ENCODE results near the gene KIAA0232. TPM values are rescaled to one million over a fixed set of nuclear protein-coding genes. Genes with fewer than 3 reads are reported as not detected.

The KIAA0232 gene
- total and polyA plus RNA-seq, 9 of the 15 experiments (the other 6 are each of a cell fraction or from before 2014, with no cell fraction given) = 3.5 to 17.4 (median 13.0) TPM

DNA sequence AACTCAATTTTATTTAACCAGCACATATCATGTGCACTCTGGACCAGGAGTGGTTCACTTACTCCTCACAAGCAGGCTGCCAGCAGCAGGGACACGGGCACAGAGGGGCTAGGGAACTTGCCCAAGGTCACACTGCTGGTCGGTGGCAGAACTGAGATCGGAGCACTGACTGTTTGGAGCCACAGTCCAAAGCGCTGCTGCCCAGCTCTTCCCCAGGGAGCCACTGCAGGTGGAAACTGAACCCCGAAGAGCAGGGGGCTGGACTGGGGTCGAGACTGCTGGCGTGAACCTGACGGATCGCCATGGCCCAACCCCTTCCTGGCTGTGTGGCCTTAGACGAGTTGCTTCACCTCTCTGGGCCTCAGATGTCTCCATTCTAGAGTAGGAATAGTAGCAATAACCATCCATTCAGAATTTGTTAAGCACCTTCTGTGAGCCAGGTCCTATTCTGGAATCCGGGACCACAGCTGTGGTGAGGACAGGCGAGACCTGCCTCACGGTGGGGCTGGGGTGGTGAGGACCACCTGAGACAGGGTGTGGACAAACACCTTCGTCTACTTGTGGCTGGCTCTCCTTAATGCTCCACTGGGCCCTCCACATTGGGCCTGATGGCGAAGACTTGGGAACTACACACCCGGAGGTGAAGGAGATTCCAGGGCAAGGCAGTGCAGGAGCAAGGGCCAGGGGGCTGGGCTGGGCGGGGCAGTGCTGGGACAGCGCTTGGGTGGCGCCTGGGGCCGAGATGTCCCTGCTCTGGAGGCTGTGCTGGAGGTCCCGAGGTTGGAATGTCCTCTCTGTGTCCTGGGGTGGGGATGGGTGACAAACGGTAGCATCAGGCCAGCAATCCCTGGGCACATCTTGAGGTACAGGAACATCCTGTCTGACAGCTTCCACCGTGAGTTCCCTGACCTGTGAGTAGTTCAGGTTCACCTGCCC, 32.0 kb upstream of the KIAA0232 start (continued):
- TF ChIP-seq NKRF (IDR thresholded peaks at IDR 0.05; ENCODE audit: borderline replicate concordance) (no peak), OTX1 (CRISPR knock-in tag; IDR thresholded peaks at IDR 0.05) (no peak), TCF7 (IDR thresholded peaks at IDR 0.05; ENCODE audit: borderline replicate concordance) (no peak), SRF (CRISPR knock-in tag; IDR thresholded peaks at IDR 0.05) (no peak), MXD1 (CRISPR knock-in tag; IDR thresholded peaks at IDR 0.05; ENCODE audit: borderline replicate concordance, poor library complexity, severe bottlenecking) (no peak), E4F1 (CRISPR knock-in tag; IDR thresholded peaks at IDR 0.05; ENCODE audit: borderline replicate concordance) (no peak), SETDB1 (IDR thresholded peaks at IDR 0.05; ENCODE audit: low read length) (no peak), E2F4 (CRISPR knock-in tag; IDR thresholded peaks at IDR 0.05; ENCODE audit: low read depth) (no peak), ZFP36 (IDR thresholded peaks at IDR 0.05; ENCODE audit: low read depth, low read length, partially characterized antibody) (peak; percentile 81)
- TF ChIP-seq, protein P1, sequence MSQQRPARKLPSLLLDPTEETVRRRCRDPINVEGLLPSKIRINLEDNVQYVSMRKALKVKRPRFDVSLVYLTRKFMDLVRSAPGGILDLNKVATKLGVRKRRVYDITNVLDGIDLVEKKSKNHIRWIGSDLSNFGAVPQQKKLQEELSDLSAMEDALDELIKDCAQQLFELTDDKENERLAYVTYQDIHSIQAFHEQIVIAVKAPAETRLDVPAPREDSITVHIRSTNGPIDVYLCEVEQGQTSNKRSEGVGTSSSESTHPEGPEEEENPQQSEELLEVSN (IDR thresholded peaks at IDR 0.05; ENCODE audit: borderline replicate concordance in 1 of 2, extremely low read depth in 1 of 2, insufficient read depth in 1 of 2, insufficient read length in 1 of 2, low read depth in 1 of 2, low read length in 1 of 2, poor library complexity in 1 of 2, severe bottlenecking in 1 of 2) = no peak
- TF ChIP-seq, protein P2, sequence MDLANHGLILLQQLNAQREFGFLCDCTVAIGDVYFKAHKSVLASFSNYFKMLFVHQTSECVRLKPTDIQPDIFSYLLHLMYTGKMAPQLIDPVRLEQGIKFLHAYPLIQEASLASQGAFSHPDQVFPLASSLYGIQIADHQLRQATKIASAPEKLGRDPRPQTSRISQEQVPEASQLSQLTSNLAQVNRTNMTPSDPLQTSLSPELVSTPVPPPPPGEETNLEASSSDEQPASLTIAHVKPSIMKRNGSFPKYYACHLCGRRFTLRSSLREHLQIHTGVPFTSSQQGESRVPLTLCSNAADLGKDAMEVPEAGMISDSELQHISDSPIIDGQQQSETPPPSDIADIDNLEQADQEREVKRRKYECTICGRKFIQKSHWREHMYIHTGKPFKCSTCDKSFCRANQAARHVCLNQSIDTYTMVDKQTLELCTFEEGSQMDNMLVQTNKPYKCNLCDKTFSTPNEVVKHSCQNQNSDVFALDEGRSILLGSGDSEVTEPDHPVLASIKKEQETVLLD (IDR thresholded peaks at IDR 0.05) = no peak
- TF ChIP-seq, protein P3, sequence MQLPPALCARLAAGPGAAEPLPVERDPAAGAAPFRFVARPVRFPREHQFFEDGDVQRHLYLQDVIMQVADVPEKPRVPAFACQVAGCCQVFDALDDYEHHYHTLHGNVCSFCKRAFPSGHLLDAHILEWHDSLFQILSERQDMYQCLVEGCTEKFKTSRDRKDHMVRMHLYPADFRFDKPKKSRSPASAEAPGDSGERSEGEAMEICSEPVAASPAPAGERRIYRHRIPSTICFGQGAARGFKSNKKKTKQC (CRISPR knock-in tag; IDR thresholded peaks at IDR 0.05) = no peak
- TF ChIP-seq, protein P4, sequence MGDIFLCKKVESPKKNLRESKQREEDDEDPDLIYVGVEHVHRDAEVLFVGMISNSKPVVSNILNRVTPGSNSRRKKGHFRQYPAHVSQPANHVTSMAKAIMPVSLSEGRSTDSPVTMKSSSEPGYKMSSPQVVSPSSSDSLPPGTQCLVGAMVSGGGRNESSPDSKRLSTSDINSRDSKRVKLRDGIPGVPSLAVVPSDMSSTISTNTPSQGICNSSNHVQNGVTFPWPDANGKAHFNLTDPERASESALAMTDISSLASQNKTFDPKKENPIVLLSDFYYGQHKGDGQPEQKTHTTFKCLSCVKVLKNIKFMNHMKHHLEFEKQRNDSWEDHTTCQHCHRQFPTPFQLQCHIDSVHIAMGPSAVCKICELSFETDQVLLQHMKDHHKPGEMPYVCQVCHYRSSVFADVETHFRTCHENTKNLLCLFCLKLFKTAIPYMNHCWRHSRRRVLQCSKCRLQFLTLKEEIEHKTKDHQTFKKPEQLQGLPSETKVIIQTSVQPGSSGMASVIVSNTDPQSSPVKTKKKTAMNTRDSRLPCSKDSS (IDR thresholded peaks at IDR 0.05; ENCODE audit: low read depth, partially characterized antibody) = no peak

Data from K562 (cell line).